H1 (cell line): ENCODE data around the gene DNAAF3. TPM values are rescaled to one million over a fixed set of nuclear protein-coding genes. Genes with fewer than 3 reads are reported as not detected.

Experiments used
- CTCF ChIA-PET: fragments of 300-600 bp; sonication (Branson Sonifier 250); formaldehyde crosslinking; loops from one replicate; lab custom pipeline; 2021; ENCODE audit not compliant: partially characterized antibody; lab: Charles Lee
- POLR2A ChIA-PET: fragments of 300-600 bp; sonication (Branson Sonifier 250); formaldehyde crosslinking; loops from one replicate; lab custom pipeline; 2021; ENCODE audit warnings: inconsistent platforms; ENCODE audit not compliant: partially characterized antibody; lab: Charles Lee
- DNase-seq, 2 experiments: peaks; one replicate each; pipeline versions ENCODE4 v3.0.0 to v3.0.0-alpha.2; 2010 to 2022; ENCODE audit warnings: low spot score in 2 of 2, low read depth in 1 of 2, mixed read lengths in 1 of 2
- FAIRE-seq: peaks from 2 replicates; lab custom pipeline; 2011; peaks lifted over from hg19 to GRCh38; lab: Jason Lieb, UNC
- H2AFZ ChIP-seq: 2 replicates; pipeline ENCODE4 v1.8.1; 2012; ENCODE audit warnings: low read length, inconsistent platforms
- H2AK5ac ChIP-seq: 2 replicates; pipeline ENCODE4 v1.6.1; 2013; ENCODE audit warnings: low read depth, low read length
- H2BK120ac ChIP-seq: replicated peaks from 2 replicates; pipeline ENCODE3; 2013; ENCODE audit warnings: low read depth, low read length, inconsistent platforms
- H2BK12ac ChIP-seq: 2 replicates; pipeline ENCODE4 v1.6.1; 2013; ENCODE audit warnings: low read depth, low read length
- H2BK15ac ChIP-seq: 2 replicates; pipeline ENCODE4 v1.6.1; 2013; ENCODE audit warnings: low read length
- H2BK20ac ChIP-seq: 2 replicates; pipeline ENCODE4 v1.6.1; 2013; ENCODE audit warnings: low read length
- H2BK5ac ChIP-seq: 2 replicates; pipeline ENCODE4 v1.6.1; 2013; ENCODE audit warnings: low read depth, low read length
- H3K14ac ChIP-seq: 2 replicates; pipeline ENCODE4 v1.6.1; 2013; ENCODE audit warnings: inconsistent platforms; ENCODE audit not compliant: insufficient read length
- H3K18ac ChIP-seq: 2 replicates; pipeline ENCODE4 v1.6.1; 2013; ENCODE audit warnings: low read length; ENCODE audit errors: extremely low read depth
- H3K23ac ChIP-seq: 2 replicates; pipeline ENCODE4 v1.6.1; 2013; ENCODE audit warnings: inconsistent platforms; ENCODE audit not compliant: insufficient read length
- H3K23me2 ChIP-seq: 2 replicates; pipeline ENCODE4 v1.6.1; 2013; ENCODE audit warnings: low read depth, low read length
- H3K27ac ChIP-seq: 2 replicates; pipeline ENCODE4 v1.6.1; 2011; ENCODE audit warnings: low read depth, low read length, inconsistent platforms
- H3K27me3 ChIP-seq, 4 experiments: replicated peaks in 1 of 4; 1 replicate in 1 of 4; 2 replicates in 3 of 4; pipeline versions ENCODE4 v1.6.1 to v1.8.1; 2011 to 2013; ENCODE audit warnings: low read length in 3 of 4, mild to moderate bottlenecking in 3 of 4, inconsistent platforms in 2 of 4, mixed read lengths in 2 of 4, moderate library complexity in 1 of 4; ENCODE audit not compliant: control insufficient read depth in 3 of 4, insufficient read depth in 3 of 4; ENCODE audit errors: extremely low read depth in 1 of 4
- H3K36me3 ChIP-seq, 4 experiments: 2 replicates each; pipeline versions ENCODE4 v1.6.1 to v1.8.1; 2011 to 2013; ENCODE audit warnings: mild to moderate bottlenecking in 4 of 4, low read length in 3 of 4, moderate library complexity in 2 of 4, control low read depth in 1 of 4, inconsistent platforms in 1 of 4; ENCODE audit not compliant: insufficient read depth in 4 of 4, control insufficient read depth in 2 of 4
- H3K4ac ChIP-seq: replicated peaks from 2 replicates; pipeline ENCODE3; 2013; ENCODE audit warnings: low read length, low read depth, mixed read lengths, inconsistent platforms; ENCODE audit not compliant: insufficient read length
- H3K4me1 ChIP-seq, 4 experiments: replicated peaks in 1 of 4; 1 replicate in 1 of 4; 2 replicates in 3 of 4; pipeline versions ENCODE4 v1.6.1 to v1.8.1; 2011 to 2013; ENCODE audit warnings: low read length in 3 of 4, inconsistent platforms in 2 of 4, mixed read lengths in 1 of 4; ENCODE audit not compliant: insufficient read depth in 4 of 4, control insufficient read depth in 3 of 4
- H3K4me2 ChIP-seq, 2 experiments: 2 replicates each; pipeline versions ENCODE4 v1.6.1 to v1.8.1; 2011 to 2013; ENCODE audit warnings: low read depth in 2 of 2, low read length in 2 of 2, control low read depth in 1 of 2, inconsistent platforms in 1 of 2, mild to moderate bottlenecking in 1 of 2; ENCODE audit not compliant: insufficient read depth in 1 of 2
- H3K4me3 ChIP-seq, 4 experiments: fragments of 200-600, 300-600 bp in 1 of 4; sonication (generic), shearing (Covaris generic), sonication (Bioruptor Twin) in 1 of 4; 2 replicates each; pipeline versions ENCODE4 v1.5.1 to v1.8.1; 2011 to 2016; ENCODE audit warnings: low read length in 4 of 4, low read depth in 3 of 4, control low read depth in 2 of 4, inconsistent platforms in 2 of 4, mild to moderate bottlenecking in 2 of 4, mixed read lengths in 1 of 4, moderate library complexity in 1 of 4; ENCODE audit not compliant: insufficient read depth in 2 of 4; ENCODE audit errors: extremely low read depth in 1 of 4
- H3K56ac ChIP-seq: replicated peaks from 2 replicates; pipeline ENCODE3; 2013; ENCODE audit warnings: low read depth, mild to moderate bottlenecking, mixed read lengths, low read length, inconsistent platforms; ENCODE audit not compliant: insufficient read length
- H3K79me1 ChIP-seq: 2 replicates; pipeline ENCODE4 v1.6.1; 2013; ENCODE audit warnings: low read depth, low read length, control low read depth
- H3K79me2 ChIP-seq, 2 experiments: 2 replicates each; pipeline versions ENCODE4 v1.6.1 to v1.8.1; 2012 to 2013; ENCODE audit warnings: low read length in 2 of 2, mild to moderate bottlenecking in 2 of 2, inconsistent platforms in 1 of 2; ENCODE audit not compliant: insufficient read depth in 2 of 2, control insufficient read depth in 1 of 2
- H3K9ac ChIP-seq, 4 experiments: replicated peaks in 1 of 4; 1 replicate in 1 of 4; 2 replicates in 3 of 4; pipeline versions ENCODE4 v1.6.1 to v1.8.1; 2011 to 2013; ENCODE audit warnings: low read depth in 3 of 4, low read length in 3 of 4, control low read depth in 2 of 4, mild to moderate bottlenecking in 2 of 4, moderate library complexity in 2 of 4, inconsistent platforms in 1 of 4; ENCODE audit errors: extremely low read depth in 1 of 4
- H3K9me3 ChIP-seq, 2 experiments: 2 replicates each; pipeline versions ENCODE4 v1.6.1 to v1.8.1; 2012 to 2013; ENCODE audit warnings: mild to moderate bottlenecking in 2 of 2, moderate library complexity in 2 of 2, control low read depth in 1 of 2, inconsistent platforms in 1 of 2, low read depth in 1 of 2, low read length in 1 of 2, mixed read lengths in 1 of 2; ENCODE audit not compliant: insufficient read depth in 2 of 2
- H4K20me1 ChIP-seq, 2 experiments: replicated peaks in 1 of 2; 2 replicates each; pipeline versions ENCODE3 to v1.8.1; 2011 to 2013; ENCODE audit warnings: inconsistent platforms in 2 of 2, low read length in 2 of 2, mild to moderate bottlenecking in 1 of 2; ENCODE audit not compliant: insufficient read depth in 2 of 2, control insufficient read depth in 1 of 2
- H4K5ac ChIP-seq: 2 replicates; pipeline ENCODE4 v1.6.1; 2013; ENCODE audit warnings: low read length, low read depth, mixed read lengths, inconsistent platforms; ENCODE audit not compliant: insufficient read length
- H4K8ac ChIP-seq: 2 replicates; pipeline ENCODE4 v1.8.0; 2013; ENCODE audit warnings: mild to moderate bottlenecking, moderate library complexity, low read length, inconsistent platforms; ENCODE audit not compliant: insufficient read depth; ENCODE audit errors: extremely low read depth
- H4K91ac ChIP-seq: replicated peaks from 2 replicates; pipeline ENCODE3; 2013; ENCODE audit warnings: low read length, mixed read lengths, inconsistent platforms; ENCODE audit not compliant: insufficient read length
- CBX5 ChIP-seq: fragments of 300-800, 300-1000 bp; sonication (generic); IDR thresholded peaks from 2 replicates; pipeline ENCODE4 v1.7.1; 2016; ENCODE audit warnings: antibody characterized with exemption, low read length, low read depth
- CBX8 ChIP-seq: fragments of 300-800, 300-1000 bp; sonication (generic); IDR thresholded peaks from 2 replicates; pipeline ENCODE4 v1.7.1; 2016; ENCODE audit warnings: low read depth, low read length, borderline replicate concordance
- CHD1 ChIP-seq: IDR thresholded peaks from 2 replicates; pipeline ENCODE4 v1.6.1; 2012; ENCODE audit warnings: low read depth, low read length, improper control_type of control experiment
- HDAC6 ChIP-seq: IDR thresholded peaks from one replicate; pipeline ENCODE4 v1.7.1; 2012; ENCODE audit warnings: low read depth, mild to moderate bottlenecking, inconsistent platforms, low read length, moderate library complexity
- JUND ChIP-seq: IDR thresholded peaks from 2 replicates; pipeline ENCODE4 v1.6.1; 2011; ENCODE audit warnings: mild to moderate bottlenecking, improper control_type of control experiment, low read length
- SRF ChIP-seq: IDR thresholded peaks from 2 replicates; pipeline ENCODE4 v1.6.1; 2011; ENCODE audit warnings: mild to moderate bottlenecking, low read depth, low read length, moderate library complexity
- TCF12 ChIP-seq: IDR thresholded peaks from 2 replicates; pipeline ENCODE4 v1.6.1; 2011; ENCODE audit warnings: low read depth, mild to moderate bottlenecking, low read length
- WGBS, 2 experiments: shearing (Covaris generic) in 1 of 2; methylation state at CpG; one replicate each; pipeline versions ENCODE4 v1.1.6 to v1.1.7; 2013 to 2015; ENCODE audit warnings: low lambda C conversion rate in 2 of 2, mixed read lengths in 2 of 2, inconsistent platforms in 1 of 2, low coverage in 1 of 2, missing lambda C conversion rate in 1 of 2; ENCODE audit not compliant: insufficient replicate concordance in 2 of 2, insufficient coverage in 1 of 2, insufficient read length in 1 of 2; ENCODE audit errors: extremely low coverage in 1 of 2, missing lambda C conversion rate in 1 of 2; 5-methylcytosine and 5-hydroxymethylcytosine counted together
- polyA plus RNA-seq, 7 experiments: library from polyadenylated mRNA; depleted of rRNA in 3 of 7; stranded (reverse) in 5 of 7; unstranded in 2 of 7; fragments of >200 nt in 5 of 7; fragments of 200-250 nt in 2 of 7; gene quantifications; 1 replicate in 5 of 7; 2 replicates in 1 of 7; 4 replicates in 1 of 7; pipeline versions ENCODE4 v1.2.1 to v1.2.3, GENCODE V29; 2011 to 2013; ENCODE audit warnings: missing spikeins in 2 of 7, mixed read lengths in 2 of 7
- total RNA-seq: library from RNA; stranded (reverse); fragmentation: NEBNext Ultra II Directional; extraction: Animal tissue kit (Norgen Biotek cat#: 25700); gene quantifications from 2 replicates; pipeline ENCODE4 v1.2.1, GENCODE V29; 2021
- TF ChIP-seq, protein P1 (sequence below): IDR thresholded peaks from 2 replicates; pipeline ENCODE4 v1.6.1; 2011; ENCODE audit warnings: low read length, improper control_type of control experiment
- TF ChIP-seq, protein P2 (sequence below): IDR thresholded peaks from 2 replicates; pipeline ENCODE4 v1.6.1; 2011; ENCODE audit warnings: low read depth, mild to moderate bottlenecking, low read length; ENCODE audit not compliant: insufficient read depth

Gene DNAAF3
- total and polyA plus RNA-seq, 2 of the 8 experiments (the other 6 are each of a cell fraction or from before 2014, with no cell fraction given) = 5.4 to 8.0 TPM

DNA sequence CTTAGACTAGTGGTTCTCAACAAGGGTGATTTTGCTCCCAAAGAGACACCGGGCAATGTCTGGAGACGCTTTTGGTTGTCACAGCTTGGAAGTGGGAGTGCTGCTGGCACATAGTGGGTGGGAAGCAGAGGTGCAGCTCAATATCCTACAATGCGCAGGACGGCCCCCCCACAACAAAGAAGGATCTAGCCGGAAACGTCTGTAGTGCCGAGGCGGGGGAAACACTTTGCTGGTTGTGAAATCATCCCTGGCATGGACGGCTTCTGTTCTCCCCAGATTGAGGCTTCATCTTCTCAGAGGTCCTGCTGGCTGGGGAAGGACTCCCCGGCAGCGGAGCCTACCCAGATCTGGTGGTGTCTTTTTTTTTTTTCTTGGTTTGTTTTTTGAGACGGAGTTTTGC, 27.1 kb upstream of the DNAAF3 start:
- H3K4me1 ChIP-seq = no peaks in the 10 kb centered on the region
- H2BK20ac ChIP-seq = no peak overlapping the region
- ChIA-PET POLR2A (interaction anchor here (1.3 to 1.4 kb wide), 2 partner anchors 14 to 34 kb away, joined by 3 read pairs; no protein-coding TSS in a partner anchor), CTCF (interaction anchor here (1.0 to 1.1 kb wide), 2 partner anchors 10 to 33 kb away, joined by 3 to 4 read pairs; no protein-coding TSS in a partner anchor)
- H2BK15ac ChIP-seq = no peak overlapping the region
- no peak overlapping the region for H4K91ac ChIP-seq
- no peak overlapping the region for H3K4me2 ChIP-seq
- H3K14ac ChIP-seq = no peak overlapping the region
- no peak for DNase-seq
- H2BK120ac ChIP-seq = no peak overlapping the region
- no peak overlapping the region for H3K23ac ChIP-seq
- H3K4ac ChIP-seq = no peak overlapping the region
- TF ChIP-seq, protein P1, sequence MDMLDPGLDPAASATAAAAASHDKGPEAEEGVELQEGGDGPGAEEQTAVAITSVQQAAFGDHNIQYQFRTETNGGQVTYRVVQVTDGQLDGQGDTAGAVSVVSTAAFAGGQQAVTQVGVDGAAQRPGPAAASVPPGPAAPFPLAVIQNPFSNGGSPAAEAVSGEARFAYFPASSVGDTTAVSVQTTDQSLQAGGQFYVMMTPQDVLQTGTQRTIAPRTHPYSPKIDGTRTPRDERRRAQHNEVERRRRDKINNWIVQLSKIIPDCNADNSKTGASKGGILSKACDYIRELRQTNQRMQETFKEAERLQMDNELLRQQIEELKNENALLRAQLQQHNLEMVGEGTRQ = no peak
- TF ChIP-seq JUND = no peak
- TF ChIP-seq, protein P2, sequence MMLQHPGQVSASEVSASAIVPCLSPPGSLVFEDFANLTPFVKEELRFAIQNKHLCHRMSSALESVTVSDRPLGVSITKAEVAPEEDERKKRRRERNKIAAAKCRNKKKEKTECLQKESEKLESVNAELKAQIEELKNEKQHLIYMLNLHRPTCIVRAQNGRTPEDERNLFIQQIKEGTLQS = no peak
- no peak for TF ChIP-seq HDAC6
- no peak for TF ChIP-seq CHD1
- TF ChIP-seq SRF = no peak
- TF ChIP-seq CBX8 = no peak
- no peak for TF ChIP-seq CBX5
- no peak for TF ChIP-seq TCF12
- no peak overlapping the region for H3K56ac ChIP-seq
- FAIRE-seq = no peak
- no peaks in the 10 kb centered on the region for H3K27me3 ChIP-seq
- no peak overlapping the region for H3K27ac ChIP-seq
- H3K79me2 ChIP-seq = no peaks in the 10 kb centered on the region
- H2BK12ac ChIP-seq = no peak overlapping the region
- no peaks in the 10 kb centered on the region for H3K9me3 ChIP-seq
- H3K79me1 ChIP-seq = no peaks in the 10 kb centered on the region
- H2AK5ac ChIP-seq = no peak overlapping the region
- no peak overlapping the region for H3K4me3 ChIP-seq
- 89% methylated on average over 12 of the region's 12 CpGs; no CpG with 5 or more reads in 1 of the 2 experiments for WGBS, 2 experiments
- no peak overlapping the region for H4K8ac ChIP-seq
- H2AFZ ChIP-seq = no peak overlapping the region
- no peaks in the 10 kb centered on the region for H3K23me2 ChIP-seq
- no peak overlapping the region for H2BK5ac ChIP-seq
- no peak overlapping the region for H3K18ac ChIP-seq
- H4K5ac ChIP-seq = no peak overlapping the region
- H4K20me1 ChIP-seq = no peaks in the 10 kb centered on the region
- H3K9ac ChIP-seq = no peak overlapping the region
- H3K36me3 ChIP-seq = no peaks in the 10 kb centered on the region
